CD4-positive, alpha-beta T cell treated with Interleukin-4 for 4 hours (primary cell): ENCODE data around the gene FSCB.
"Not testable (repeated sequence)": the region's sequence is repeated elsewhere in the genome, so short reads cannot be mapped to it uniquely, and the experiment has no call there.

Source experiments
- DNase-seq: peaks from one replicate; pipeline ENCODE4 v3.0.0-alpha.2; 2020

Gene FSCB

GRCh38 chr14:44507183-44507582 is at the start of gene FSCB:
TSS of gene FSCB (minus strand) at chr14:44507283. CDS start at chr14:44506987, 296 bp downstream.
- DNase-seq, result no peak

GRCh38 chr14:44531658-44532057 is 24.6 kb upstream of the FSCB start:
- DNase-seq, result no peak

- DNase-seq, result no peak
These were observed 23.4 kb upstream of the FSCB start for GRCh38 chr14:44530475-44530874.

- no peak for DNase-seq
These were observed 21.9 kb upstream of the FSCB start for GRCh38 chr14:44529026-44529425.

- no peak for DNase-seq
These were observed 21.1 kb upstream of the FSCB start for GRCh38 chr14:44528180-44528579.

GRCh38 chr14:44525237-44525636 is 18.2 kb upstream of the FSCB start:
- DNase-seq, result no peak

- DNase-seq, result not testable (repeated sequence)
These were observed 8.6 kb upstream of the FSCB start for GRCh38 chr14:44515668-44516067.

- no peak for DNase-seq
These were observed 1.8 kb upstream of the FSCB start for GRCh38 chr14:44508834-44509233.

- DNase-seq, result no peak
These were observed 1.5 kb downstream of the FSCB start for GRCh38 chr14:44505588-44505987.

GRCh38 chr14:44497148-44497547 is 9.9 kb downstream of the FSCB start:
- DNase-seq, result no peak

GRCh38 chr14:44494137-44494536 is 12.9 kb downstream of the FSCB start:
- DNase-seq, result no peak

- no peak for DNase-seq
These were observed 16.1 kb downstream of the FSCB start for GRCh38 chr14:44490966-44491365.

GRCh38 chr14:44477953-44478352 is 29.1 kb downstream of the FSCB start:
- DNase-seq, result no peak

GRCh38 chr14:44468771-44469170 is 38.3 kb downstream of the FSCB start:
- DNase-seq, result no peak

- no peak for DNase-seq
These were observed 43.6 kb downstream of the FSCB start for GRCh38 chr14:44463356-44464004.

- no peak for DNase-seq
These were observed 44.7 kb downstream of the FSCB start for GRCh38 chr14:44462381-44462780.

- no peak for DNase-seq
These were observed 45.3 kb downstream of the FSCB start for GRCh38 chr14:44461811-44462210.
